Activated CD8-positive, alpha-beta memory T cell treated with anti-CD3 and anti-CD28 coated beads for 24 hours (primary cell): ENCODE results near the gene HCLS1.
"Not testable (repeated sequence)": the region's sequence is repeated elsewhere in the genome, so short reads cannot be mapped to it uniquely, and the experiment has no call there.

Source experiments
- DNase-seq: peaks from one replicate; pipeline ENCODE4 v3.0.0-alpha.2; 2020

HCLS1 gene

GRCh38 chr3:121594850-121595249 is 65.9 kb downstream of the HCLS1 start:
- no peak for DNase-seq

DNA sequence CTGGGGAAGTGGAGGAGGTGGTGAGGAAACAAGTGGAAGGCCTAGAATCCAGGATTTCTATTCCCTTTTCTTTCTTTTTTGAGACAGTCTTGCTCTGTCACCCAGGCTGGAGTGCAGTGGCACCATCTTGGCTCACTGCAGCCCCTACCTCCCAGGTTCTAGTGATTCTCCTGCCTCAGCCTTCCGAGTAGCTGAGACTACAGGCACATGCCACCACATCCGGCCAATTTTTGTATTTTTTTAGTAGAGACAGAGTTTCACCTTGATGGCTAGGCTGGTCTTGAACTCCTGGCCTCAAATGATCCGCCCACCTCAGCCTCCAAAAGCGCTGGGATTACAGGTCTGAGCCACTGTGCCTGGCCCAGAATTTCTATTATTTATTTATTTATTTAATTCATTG is 66.9 kb downstream of the HCLS1 start:
- DNase-seq = not testable (repeated sequence)

- DNase-seq = no peak
Observed at GRCh38 chr3:121592856-121593702, 67.6 kb downstream of the HCLS1 start, which contains the start of gene FBXO40. Gene FBXO40, plus strand, starts transcription at chr3:121593379. Its CDS starts 27,197 bp downstream, at chr3:121620576.

GRCh38 chr3:121584418-121584817 is 76.3 kb downstream of the HCLS1 start:
- DNase-seq = no peak

- no peak for DNase-seq
Observed at GRCh38 chr3:121581691-121582090, 79.0 kb downstream of the HCLS1 start.
